Bladder microvascular endothelial cell (primary cell): ENCODE data around the gene POGK. TPM values are rescaled to one million over a fixed set of nuclear protein-coding genes. Genes with fewer than 3 reads are reported as not detected.

Source experiments
- total RNA-seq: library from RNA; depleted of rRNA; stranded (reverse); fragments of >200 nt; gene quantifications from 2 replicates; pipeline ENCODE4 v1.2.3, GENCODE V29; 2014

Gene POGK, protein sequence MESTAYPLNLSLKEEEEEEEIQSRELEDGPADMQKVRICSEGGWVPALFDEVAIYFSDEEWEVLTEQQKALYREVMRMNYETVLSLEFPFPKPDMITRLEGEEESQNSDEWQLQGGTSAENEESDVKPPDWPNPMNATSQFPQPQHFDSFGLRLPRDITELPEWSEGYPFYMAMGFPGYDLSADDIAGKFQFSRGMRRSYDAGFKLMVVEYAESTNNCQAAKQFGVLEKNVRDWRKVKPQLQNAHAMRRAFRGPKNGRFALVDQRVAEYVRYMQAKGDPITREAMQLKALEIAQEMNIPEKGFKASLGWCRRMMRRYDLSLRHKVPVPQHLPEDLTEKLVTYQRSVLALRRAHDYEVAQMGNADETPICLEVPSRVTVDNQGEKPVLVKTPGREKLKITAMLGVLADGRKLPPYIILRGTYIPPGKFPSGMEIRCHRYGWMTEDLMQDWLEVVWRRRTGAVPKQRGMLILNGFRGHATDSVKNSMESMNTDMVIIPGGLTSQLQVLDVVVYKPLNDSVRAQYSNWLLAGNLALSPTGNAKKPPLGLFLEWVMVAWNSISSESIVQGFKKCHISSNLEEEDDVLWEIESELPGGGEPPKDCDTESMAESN
- total RNA-seq, result 11.5 and 26.1 TPM in 2 replicates

DNA sequence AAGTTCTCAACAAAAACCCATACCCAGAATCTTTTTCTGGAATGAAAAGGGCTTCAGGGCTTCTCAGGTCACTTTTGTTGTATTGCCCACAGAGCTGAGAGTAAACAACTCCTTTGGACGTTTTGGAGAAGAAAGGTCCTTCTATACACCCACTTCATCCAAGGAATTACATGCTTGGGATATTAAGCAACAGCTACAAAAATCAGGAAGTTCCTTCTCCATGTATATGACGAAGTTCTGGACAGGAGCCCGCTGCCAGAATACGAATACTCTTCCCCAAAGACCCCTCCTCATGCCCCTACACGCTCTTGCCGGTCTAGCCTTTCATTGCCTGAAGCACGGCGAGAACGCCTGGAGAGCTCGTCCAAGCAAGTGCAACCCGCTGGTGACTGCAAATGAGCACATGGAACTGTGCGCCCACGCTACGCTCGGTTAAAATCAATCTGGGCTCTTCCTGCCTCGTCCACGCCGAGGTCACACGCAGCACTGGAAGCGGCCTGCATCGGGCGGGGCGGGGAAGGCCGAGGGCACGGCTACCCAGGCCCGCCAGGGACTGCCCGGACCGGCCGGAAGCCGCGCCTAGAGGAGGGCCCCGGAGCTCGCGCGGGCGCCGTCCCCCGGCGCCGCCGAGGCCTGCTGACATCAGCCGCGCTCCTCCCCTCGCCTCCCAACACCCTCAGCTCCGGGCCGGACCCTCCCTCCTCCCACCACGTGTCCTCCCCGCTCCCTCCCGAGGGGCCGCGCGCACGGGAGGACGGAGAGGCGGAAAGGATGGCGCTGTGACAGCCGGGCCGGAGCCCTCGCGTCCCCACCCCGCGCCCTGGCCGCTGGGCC, at the start of gene POGK:
TSS of gene POGK (plus strand) at position 710 of the 834 bp plus-strand sequence. CDS start 1,482 bp downstream, outside the sequence.

DNA sequence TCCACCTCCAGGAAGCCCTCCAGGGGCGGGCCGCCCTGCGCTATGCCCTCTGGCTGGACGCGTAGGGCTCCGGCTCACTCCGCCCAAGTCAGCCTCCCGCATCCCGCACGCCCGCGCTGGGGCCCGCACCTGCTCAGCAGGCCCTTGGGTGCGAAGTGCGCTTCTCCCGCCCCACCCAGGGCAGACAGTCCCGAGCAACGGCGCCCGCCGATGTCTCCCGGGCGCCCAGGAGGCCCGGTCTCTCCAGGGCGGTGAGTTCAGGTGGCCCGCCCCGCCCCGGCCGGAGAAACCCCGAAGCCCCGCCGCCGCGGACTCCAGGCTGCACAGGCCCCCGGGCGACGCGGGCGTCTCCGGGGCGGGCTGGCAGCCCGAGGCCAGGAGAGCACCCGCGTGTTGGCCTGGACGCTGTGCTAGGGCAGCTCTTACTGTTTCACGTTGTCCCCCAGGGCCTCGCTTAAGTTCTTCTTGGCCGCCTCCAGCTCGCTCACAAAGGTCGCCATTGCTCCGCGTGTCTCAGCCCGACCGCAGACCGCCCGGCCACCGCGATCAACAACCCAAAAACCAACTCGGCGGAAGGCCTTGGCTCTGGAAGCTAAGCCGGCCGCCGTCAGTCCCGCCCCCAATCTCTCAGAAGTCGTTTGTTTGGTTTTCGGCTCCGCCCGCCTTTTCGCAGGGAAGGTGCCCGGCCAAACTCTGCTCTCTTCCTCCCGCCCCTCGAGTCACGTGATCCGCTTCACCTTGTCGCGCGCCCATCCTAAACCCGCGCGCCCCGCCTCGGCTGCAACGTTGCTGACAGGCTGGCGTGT, 36.7 kb downstream of the POGK start, which contains the start of gene TADA1:
TSS of gene TADA1 (minus strand) at position 531 of the 806 bp plus-strand sequence. CDS start at position 500, 31 bp downstream.

Other genes with a start within 250 kb of the POGK start
- gene TADA1, start 36.8 kb downstream of the POGK start, total RNA-seq, result 7.0 and 11.5 TPM in 2 replicates
- gene ILDR2, start 136.1 kb downstream of the POGK start, total RNA-seq, result under 0.01 TPM in 1 of 2 replicates, not detected in the other
- not detected in 2 replicates for gene MAEL, start 149.8 kb downstream of the POGK start, total RNA-seq